HepG2 (cell line): ENCODE measurements around the gene CEP20. TPM values are rescaled to one million over a fixed set of nuclear protein-coding genes. Genes with fewer than 3 reads are reported as not detected.

Source experiments
- ATAC-seq: fragments of 200-7000 bp; cut with Tn5 transposase; 3 replicates; pipeline ENCODE4 v1.9.1; 2020; ENCODE audit warnings: mild to moderate bottlenecking, moderate library complexity
- BruUV-seq: library from RNA; stranded (reverse); fragments of 400-500 nt; replicated peaks from 2 replicates; lab custom pipeline; 2021; lab: Mats Ljungman, UMichigan
- CTCF ChIA-PET: fragments of 300-600 bp; formaldehyde crosslinking; extraction: SDS; loops from one replicate; lab custom pipeline; 2021; ENCODE audit warnings: low total read pairs, inconsistent platforms, low intra/inter-chr PET ratio; lab: Yijun Ruan, JAX
- POLR2A ChIA-PET: fragments of 350-600 bp; sonication (Branson Sonifier 250); formaldehyde crosslinking; loops from one replicate; lab custom pipeline; 2020; ENCODE audit warnings: antibody characterized with exemption, inconsistent platforms; lab: Yijun Ruan, JAX
- DNase-seq: peaks from one replicate; pipeline ENCODE4 v3.0.0-alpha.2; 2015; ENCODE audit warnings: low spot score
- FAIRE-seq: peaks from 3 replicates; lab custom pipeline; 2011; peaks lifted over from hg19 to GRCh38; lab: Jason Lieb, UNC
- H2AFZ ChIP-seq: one replicate; pipeline ENCODE4 v1.6.1; 2011; ENCODE audit warnings: low read length, inconsistent platforms
- H3K27ac ChIP-seq: fragments of 300-600 bp; 3 replicates; pipeline ENCODE4 v1.8.0; 2011; ENCODE audit warnings: mixed run types, mild to moderate bottlenecking, mixed read lengths, low read length, inconsistent platforms; ENCODE audit not compliant: insufficient read depth; ENCODE audit errors: extremely low read length
- H3K27me3 ChIP-seq, 2 experiments: fragments of 200-600 bp in 1 of 2; 2 replicates in 1 of 2; 3 replicates in 1 of 2; pipeline versions ENCODE4 v1.6.0 to v1.8.0; 2011; ENCODE audit warnings: low read length in 2 of 2, mild to moderate bottlenecking in 2 of 2, moderate library complexity in 2 of 2, inconsistent platforms in 1 of 2; ENCODE audit not compliant: insufficient read depth in 2 of 2, control insufficient read depth in 1 of 2
- H3K36me3 ChIP-seq, 2 experiments: fragments of 200-600 bp in 1 of 2; replicated peaks in 1 of 2; 2 replicates in 1 of 2; 3 replicates in 1 of 2; pipeline versions ENCODE4 v1.5.1 to v1.8.0; 2011; ENCODE audit warnings: low read length in 2 of 2, inconsistent platforms in 1 of 2; ENCODE audit not compliant: insufficient read depth in 2 of 2, control insufficient read depth in 1 of 2
- H3K4me1 ChIP-seq: 2 replicates; pipeline ENCODE4 v1.5.1; 2012; ENCODE audit warnings: low read length, inconsistent platforms; ENCODE audit not compliant: insufficient read depth
- H3K4me2 ChIP-seq: 2 replicates; pipeline ENCODE4 v1.6.0; 2011; ENCODE audit warnings: low read depth, low read length, inconsistent platforms
- H3K4me3 ChIP-seq, 3 experiments: fragments of 200-600 bp in 1 of 3; sonication (generic), shearing (Covaris generic) in 1 of 3; replicated peaks in 1 of 3; 2 replicates each; pipeline ENCODE4 v1.5.1; 2011 to 2016; ENCODE audit warnings: low read length in 3 of 3, inconsistent platforms in 2 of 3, low read depth in 2 of 3, mild to moderate bottlenecking in 2 of 3, control low read depth in 1 of 3, mixed read lengths in 1 of 3; ENCODE audit not compliant: insufficient read depth in 1 of 3
- H3K79me2 ChIP-seq: one replicate; pipeline ENCODE4 v1.6.1; 2011; ENCODE audit warnings: low read length, inconsistent platforms; ENCODE audit not compliant: insufficient read depth
- H3K9ac ChIP-seq: 2 replicates; pipeline ENCODE4 v1.6.0; 2011; ENCODE audit warnings: mild to moderate bottlenecking, low read depth, low read length, inconsistent platforms; ENCODE audit not compliant: insufficient read depth
- H3K9me3 ChIP-seq: 2 replicates; pipeline ENCODE4 v1.5.1; 2012; ENCODE audit warnings: mild to moderate bottlenecking, low read length
- H4K20me1 ChIP-seq: 2 replicates; pipeline ENCODE4 v1.6.0; 2011; ENCODE audit warnings: inconsistent platforms, mild to moderate bottlenecking, low read length, moderate library complexity; ENCODE audit not compliant: insufficient read depth
- TOE1 ChIP-seq: sonication (generic); formaldehyde crosslinking; IDR thresholded peaks from 2 replicates; pipeline ENCODE4 v1.4.0; 2020; ENCODE audit warnings: mild to moderate bottlenecking, missing genetic modification reagents
- ZNF180 ChIP-seq: sonication (generic); formaldehyde crosslinking; IDR thresholded peaks from 2 replicates; pipeline ENCODE4 v1.4.0; 2020; ENCODE audit warnings: low read depth, missing genetic modification reagents, borderline replicate concordance
- WGBS: methylation state at CpG from one replicate; pipeline ENCODE4 v1.1.6; 2017; ENCODE audit warnings: low lambda C conversion rate; 5-methylcytosine and 5-hydroxymethylcytosine counted together
- in situ Hi-C: cut with HindIII; loops from 2 replicates; pipeline ENCODE4 v1.10.0; 2017; ENCODE audit warnings: low pct_unique_long_range_greater_than_20kb; ENCODE audit not compliant: extremely low pct_ligation_motif_present
- intact Hi-C: fragments of 100-400 bp; cut with micrococcal nuclease; formaldehyde crosslinking; loops from one replicate; pipeline ENCODE4 v1.10.0; 2022; ENCODE audit not compliant: unreplicated experiment
- polyA plus RNA-seq, 8 experiments: library from polyadenylated mRNA; depleted of rRNA in 3 of 8; stranded (reverse) in 7 of 8; unstranded in 1 of 8; fragments of >200 nt; fragmentation: Illumina TruSeq in 4 of 8; extraction: Trizol in 4 of 8; gene quantifications; 2 replicates each; pipeline versions ENCODE4 v1.2.1 to v1.2.3, GENCODE V29; 2011 to 2016; ENCODE audit warnings: low read depth in 4 of 8, missing spikeins in 1 of 8, mixed read lengths in 1 of 8; ENCODE audit not compliant: insufficient read depth in 1 of 8
- total RNA-seq, 5 experiments: library from RNA; depleted of rRNA; stranded (reverse); fragments of >200 nt; fragmentation: Illumina TruSeq; extraction: Trizol; gene quantifications; 2 replicates each; pipeline ENCODE4 v1.2.3, GENCODE V29; 2016; ENCODE audit warnings: low read depth in 1 of 5
- TF ChIP-seq, protein P1 (sequence below): sonication (generic); formaldehyde crosslinking; IDR thresholded peaks from 2 replicates; pipeline ENCODE4 v1.8.1; 2022; ENCODE audit warnings: mild to moderate bottlenecking, missing genetic modification reagents

The CEP20 gene
- total and polyA plus RNA-seq, 2 of the 13 experiments (the other 11 are each of a cell fraction or from before 2014, with no cell fraction given), result 53.0 to 54.1 TPM

DNA sequence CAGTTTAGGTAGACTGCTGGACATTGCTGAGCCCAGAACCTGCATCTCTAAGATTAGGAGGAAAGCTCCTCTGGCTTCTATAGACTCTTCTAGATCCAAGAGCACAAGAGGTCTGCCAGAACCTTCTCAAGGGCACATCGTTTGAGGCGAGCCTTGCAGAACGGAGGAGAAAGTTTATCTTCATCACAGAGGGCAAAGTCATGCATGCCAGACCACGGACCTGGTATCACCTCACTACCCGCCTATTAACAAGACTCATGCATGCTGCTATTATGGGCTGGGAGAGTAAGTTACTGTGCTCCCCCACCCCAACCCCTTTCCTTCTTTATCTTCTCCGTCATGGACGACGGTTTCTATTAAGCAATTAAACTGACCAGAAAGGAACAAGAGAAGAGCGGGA, 54.9 kb downstream of the CEP20 start:
- Histone ChIP-seq H3K79me2 (no peaks in the 10 kb centered on the region), H3K9ac (no peak overlapping the region), H3K9me3 (no peaks in the 10 kb centered on the region), H3K27me3 (peaks cover 8 to 32% of the 10 kb centered on the region in 2 experiments; a peak in 3 of 5 replicates), H4K20me1 (no peaks in the 10 kb centered on the region), H3K27ac (no peak overlapping the region), H3K36me3 (no peaks in the 10 kb centered on the region), H2AFZ (no peak overlapping the region), H3K4me3 (no peak overlapping the region), H3K4me2 (no peak overlapping the region), H3K4me1 (no peaks in the 10 kb centered on the region)
- no TSS peak for BruUV-seq
- POLR2A ChIA-PET, result no interaction called here
- in situ Hi-C loops (no loop called here), intact Hi-C loops (no loop called here)
- ATAC-seq, result no peak
- TF ChIP-seq, protein P1, sequence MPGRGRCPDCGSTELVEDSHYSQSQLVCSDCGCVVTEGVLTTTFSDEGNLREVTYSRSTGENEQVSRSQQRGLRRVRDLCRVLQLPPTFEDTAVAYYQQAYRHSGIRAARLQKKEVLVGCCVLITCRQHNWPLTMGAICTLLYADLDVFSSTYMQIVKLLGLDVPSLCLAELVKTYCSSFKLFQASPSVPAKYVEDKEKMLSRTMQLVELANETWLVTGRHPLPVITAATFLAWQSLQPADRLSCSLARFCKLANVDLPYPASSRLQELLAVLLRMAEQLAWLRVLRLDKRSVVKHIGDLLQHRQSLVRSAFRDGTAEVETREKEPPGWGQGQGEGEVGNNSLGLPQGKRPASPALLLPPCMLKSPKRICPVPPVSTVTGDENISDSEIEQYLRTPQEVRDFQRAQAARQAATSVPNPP (CRISPR knock-in tag), result no peak
- DNase-seq, result no peak
- CTCF ChIA-PET, result no interaction called here
- 33% methylated on average over 9 of the region's 9 CpGs for WGBS
- FAIRE-seq, result no peak

DNA sequence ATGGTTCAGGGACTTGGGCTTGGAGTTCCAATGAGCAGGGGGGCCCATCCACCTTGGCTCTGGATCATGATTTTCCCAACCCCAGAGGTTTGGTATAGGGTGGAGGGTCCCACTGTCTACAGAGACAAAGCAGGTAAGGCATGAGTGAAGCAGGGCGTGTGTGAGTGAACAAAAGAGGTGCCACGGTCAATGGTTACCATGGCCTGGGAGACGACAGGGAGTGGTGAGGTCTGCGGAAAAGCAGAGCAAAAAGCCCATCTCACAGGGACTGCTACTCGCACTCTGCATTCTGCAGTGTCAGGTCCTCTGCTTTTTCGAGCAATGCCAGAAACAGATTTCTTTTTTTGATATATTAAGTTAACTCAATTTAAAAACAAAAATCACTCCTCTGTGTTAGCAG, 56.2 kb downstream of the CEP20 start:
- in situ Hi-C loops, result no loop called here
- peak; percentile 93; the same call in 1 of the 2 replicates for TF ChIP-seq ZNF180 (CRISPR knock-in tag)
- no peak for TF ChIP-seq TOE1
- no peak overlapping the region for H3K4me2 ChIP-seq
- H3K9ac ChIP-seq, result no peak overlapping the region
- no peak overlapping the region for H2AFZ ChIP-seq
- WGBS, result 51% methylated on average over 6 of the region's 6 CpGs
- H3K4me1 ChIP-seq, result no peaks in the 10 kb centered on the region
- H3K27ac ChIP-seq, result no peak overlapping the region
- DNase-seq (no peak), ATAC-seq (no peak), FAIRE-seq (no peak)
- H3K79me2 ChIP-seq, result no peaks in the 10 kb centered on the region
- no peak overlapping the region for H3K4me3 ChIP-seq
- no peaks in the 10 kb centered on the region for H3K36me3 ChIP-seq
- ChIA-PET CTCF (no interaction called here), POLR2A (no interaction called here)
- no peaks in the 10 kb centered on the region for H3K9me3 ChIP-seq
- intact Hi-C loops, result no loop called here
- H4K20me1 ChIP-seq, result no peaks in the 10 kb centered on the region
- peaks cover 12 to 42% of the 10 kb centered on the region in 2 experiments; a peak in 3 of 5 replicates for H3K27me3 ChIP-seq
- BruUV-seq, result no TSS peak
